Spleen (tissue), 11 donors: ENCODE data around the gene AKT1S1. TPM values are rescaled to one million over a fixed set of nuclear protein-coding genes. Genes with fewer than 3 reads are reported as not detected.
A peak's percentile ranks its signal among the peaks of the same experiment; 100 is the strongest.

ENCODE experiments used
- DNase-seq: peaks from one replicate; pipeline ENCODE4 v3.0.0-alpha.2; 2020
- H3K27ac ChIP-seq, 8 donors: fragments of 200-600 bp; sonication (generic) in 7 of 8; 1 replicate in 4 of 8; 2 replicates in 4 of 8; pipeline versions ENCODE4 v1.5.0 to v1.8.0; 2016 to 2021; ENCODE audit warnings: inconsistent platforms in 4 of 8, mild to moderate bottlenecking in 4 of 8, moderate library complexity in 1 of 8
- H3K27me3 ChIP-seq, 7 donors: fragments of 200-600 bp; sonication (generic) in 6 of 7; replicated peaks in 1 of 7; 1 replicate in 4 of 7; 2 replicates in 3 of 7; pipeline versions ENCODE4 v1.5.0 to v1.8.0; 2016 to 2021; ENCODE audit warnings: inconsistent platforms in 3 of 7, mild to moderate bottlenecking in 1 of 7
- H3K36me3 ChIP-seq, 6 donors: fragments of 200-600 bp; sonication (generic) in 5 of 6; 1 replicate in 4 of 6; 2 replicates in 2 of 6; pipeline versions ENCODE4 v1.5.0 to v1.8.0; 2016 to 2021; ENCODE audit warnings: inconsistent platforms in 2 of 6
- H3K4me1 ChIP-seq, 6 donors: fragments of 200-600 bp; sonication (generic) in 5 of 6; 1 replicate in 3 of 6; 2 replicates in 3 of 6; pipeline versions ENCODE4 v1.5.0 to v1.8.0; 2016 to 2021; ENCODE audit warnings: inconsistent platforms in 3 of 6
- H3K4me3 ChIP-seq, 8 donors: fragments of 200-600 bp; sonication (generic) in 7 of 8; 1 replicate in 4 of 8; 2 replicates in 4 of 8; pipeline versions ENCODE4 v1.5.0 to v1.8.0; 2016 to 2021; ENCODE audit warnings: inconsistent platforms in 4 of 8, mild to moderate bottlenecking in 4 of 8, moderate library complexity in 2 of 8
- H3K9me3 ChIP-seq, 8 donors: fragments of 200-600 bp; sonication (generic) in 7 of 8; 1 replicate in 4 of 8; 2 replicates in 4 of 8; pipeline versions ENCODE4 v1.5.0 to v1.8.0; 2016 to 2021; ENCODE audit warnings: inconsistent platforms in 4 of 8
- CTCF ChIP-seq, 11 experiments: fragments of 200-600 bp in 7 of 11; fragments of 450-650 bp in 4 of 11; sonication (generic) in 4 of 11; IDR thresholded peaks in 8 of 11; conservative IDR thresholded peaks in 3 of 11; 1 replicate in 7 of 11; 2 replicates in 4 of 11; pipeline versions ENCODE4 v1.4.0 to v1.8.0; 2016 to 2021; ENCODE audit warnings: antibody characterized with exemption in 11 of 11, inconsistent platforms in 4 of 11, mild to moderate bottlenecking in 1 of 11
- POLR2A ChIP-seq, 3 donors: fragments of 450-650 bp; IDR thresholded peaks; one replicate each; pipeline ENCODE4 v1.5.1; 2017; ENCODE audit warnings: antibody characterized with exemption in 3 of 3, mild to moderate bottlenecking in 1 of 3
- POLR2AphosphoS5 ChIP-seq, 3 donors: sonication (generic); formaldehyde crosslinking; IDR thresholded peaks; one replicate each; pipeline ENCODE4 v1.5.1; 2017; ENCODE audit warnings: antibody characterized with exemption in 3 of 3
- WGBS, 5 donors: extraction: QIAGEN DNeasy Blood & Tissue Kit in 3 of 5; methylation state at CpG; one replicate each; pipeline versions ENCODE4 v1.1.5 to v1.1.7; 2013 to 2018; 5-methylcytosine and 5-hydroxymethylcytosine counted together
- intact Hi-C: fragments of 100-400 bp; cut with DNase I; formaldehyde crosslinking; loops from one replicate; pipeline ENCODE4 v1.15.0; 2023; ENCODE audit warnings: low total_unique reads
- polyA plus RNA-seq, 3 donors: library from polyadenylated mRNA; stranded (reverse); fragments of 200-250 nt; gene quantifications; one replicate each; pipeline ENCODE4 v1.2.1, GENCODE V29; 2013
- total RNA-seq, 7 donors: library from RNA; depleted of rRNA in 3 of 7; stranded (reverse); fragments of >200 nt in 3 of 7; fragmentation: NEBNext Ultra II Directional in 4 of 7; extraction: Animal tissue kit (Norgen Biotek cat#: 25700) in 4 of 7; gene quantifications; one replicate each; pipeline versions ENCODE4 v1.1.0 to v1.2.1, GENCODE V29; 2016 to 2021
- donor health status: healthy with polysubstance abuse.
- donor health status: DM: no; HTN: no; CAD: no; lungs with moderate emphysema.
- donor health status: DM: no; HTN: no; CAD: no.
- donor health status: Bipolar disorder and iron deficiency.
- donor health status: healthy.
- donor health status: DM: no; HTN: no; CAD: no.
- donor health status: DM: yes; HTN: yes; CAD: no.

AKT1S1 gene
- total and polyA plus RNA-seq, 10 donors, result 8.7 to 27.8 (median 17.0) TPM

- WGBS, 5 donors, result 80 to 86% (median 83%) methylated on average over 22 to 25 of the region's 25 CpGs
- DNase-seq, result no peak
- H3K36me3 ChIP-seq, result peaks cover 0 to 87% (median 41%) of the 10 kb centered on the region in 6 donors
- H3K27ac ChIP-seq, result peak overlapping the region in 3 of 8 donors; percentile 15 to 60 (median 23)
- no peak overlapping the region for H3K4me3 ChIP-seq
- peaks cover 16 to 89% (median 55%) of the 10 kb centered on the region in 6 donors for H3K4me1 ChIP-seq
- intact Hi-C loops, result no loop called here
- no peaks in the 10 kb centered on the region for H3K9me3 ChIP-seq
- no peaks in the 10 kb centered on the region for H3K27me3 ChIP-seq
- TF ChIP-seq POLR2AphosphoS5 (IDR thresholded peaks at IDR 0.05) (no peak), POLR2A (IDR thresholded peaks at IDR 0.05) (no peak), CTCF (IDR thresholded peaks at IDR 0.05 in 8 of 11, conservative IDR thresholded peaks at IDR 0.05 in 3 of 11) (no peak)
Measured at GRCh38 chr19:49924004-49924880, 47.1 kb upstream of the AKT1S1 start.

DNA sequence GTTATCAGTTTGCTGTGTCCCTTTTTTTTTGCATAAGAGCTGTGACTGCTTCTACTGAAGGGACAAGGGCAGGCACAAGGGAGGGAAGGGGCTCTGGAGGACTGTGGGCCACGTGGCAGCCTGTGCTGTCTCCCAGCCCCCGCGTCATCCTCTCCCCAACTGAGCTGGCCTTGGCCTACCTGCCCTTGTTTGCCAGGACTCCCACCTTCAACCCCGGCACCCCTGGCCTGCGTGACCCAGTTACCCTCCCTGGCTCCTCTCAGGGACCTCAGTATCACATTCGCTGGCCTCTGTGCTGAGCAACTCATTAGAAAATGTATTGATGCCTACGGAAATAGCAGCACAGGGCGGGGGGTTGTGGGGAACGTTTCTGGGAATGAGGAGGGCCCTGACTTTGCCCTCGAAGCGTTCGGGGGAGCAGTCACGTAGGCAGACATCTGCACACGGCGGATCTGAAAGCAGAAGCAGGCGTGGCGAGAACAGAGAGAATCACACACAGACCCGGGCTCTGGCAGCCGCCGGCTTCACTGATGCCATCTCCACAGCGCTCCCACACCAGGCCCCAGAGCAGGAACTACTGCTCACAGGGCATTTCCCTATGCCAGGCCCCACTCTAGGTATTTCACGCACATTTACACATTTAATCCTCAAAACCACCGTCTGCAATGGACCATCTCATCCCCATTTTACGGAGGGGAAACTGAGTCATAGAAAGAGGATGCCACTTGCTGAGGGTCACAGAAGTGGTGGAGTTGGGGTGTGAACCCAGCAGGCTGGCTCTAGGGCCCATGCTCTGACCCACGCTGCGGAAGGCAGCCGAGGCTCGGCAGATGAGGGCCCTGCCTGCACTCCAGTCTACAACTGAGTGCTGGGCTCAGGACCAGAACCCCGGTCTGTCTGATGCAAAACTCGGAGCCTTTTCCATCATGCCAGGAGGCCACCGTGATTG is 46.2 kb upstream of the AKT1S1 start:
- DNase-seq, result no peak
- no peak overlapping the region for H3K4me3 ChIP-seq
- H3K9me3 ChIP-seq, result no peaks in the 10 kb centered on the region
- 82 to 92% (median 84%) methylated on average over 31 of the region's 31 CpGs for WGBS, 5 donors
- peaks cover 13 to 89% (median 50%) of the 10 kb centered on the region in 6 donors for H3K4me1 ChIP-seq
- TF ChIP-seq CTCF (IDR thresholded peaks at IDR 0.05 in 8 of 11, conservative IDR thresholded peaks at IDR 0.05 in 3 of 11) (no peak), POLR2AphosphoS5 (IDR thresholded peaks at IDR 0.05) (peak in 2 of 3 donors; percentile 18 to 51), POLR2A (IDR thresholded peaks at IDR 0.05) (no peak)
- intact Hi-C loops, result no loop called here
- H3K27ac ChIP-seq, result peak overlapping the region in 3 of 8 donors; percentile 15 to 60 (median 23)
- H3K27me3 ChIP-seq, result no peaks in the 10 kb centered on the region
- H3K36me3 ChIP-seq, result peaks cover 0 to 97% (median 43%) of the 10 kb centered on the region in 6 donors

DNA sequence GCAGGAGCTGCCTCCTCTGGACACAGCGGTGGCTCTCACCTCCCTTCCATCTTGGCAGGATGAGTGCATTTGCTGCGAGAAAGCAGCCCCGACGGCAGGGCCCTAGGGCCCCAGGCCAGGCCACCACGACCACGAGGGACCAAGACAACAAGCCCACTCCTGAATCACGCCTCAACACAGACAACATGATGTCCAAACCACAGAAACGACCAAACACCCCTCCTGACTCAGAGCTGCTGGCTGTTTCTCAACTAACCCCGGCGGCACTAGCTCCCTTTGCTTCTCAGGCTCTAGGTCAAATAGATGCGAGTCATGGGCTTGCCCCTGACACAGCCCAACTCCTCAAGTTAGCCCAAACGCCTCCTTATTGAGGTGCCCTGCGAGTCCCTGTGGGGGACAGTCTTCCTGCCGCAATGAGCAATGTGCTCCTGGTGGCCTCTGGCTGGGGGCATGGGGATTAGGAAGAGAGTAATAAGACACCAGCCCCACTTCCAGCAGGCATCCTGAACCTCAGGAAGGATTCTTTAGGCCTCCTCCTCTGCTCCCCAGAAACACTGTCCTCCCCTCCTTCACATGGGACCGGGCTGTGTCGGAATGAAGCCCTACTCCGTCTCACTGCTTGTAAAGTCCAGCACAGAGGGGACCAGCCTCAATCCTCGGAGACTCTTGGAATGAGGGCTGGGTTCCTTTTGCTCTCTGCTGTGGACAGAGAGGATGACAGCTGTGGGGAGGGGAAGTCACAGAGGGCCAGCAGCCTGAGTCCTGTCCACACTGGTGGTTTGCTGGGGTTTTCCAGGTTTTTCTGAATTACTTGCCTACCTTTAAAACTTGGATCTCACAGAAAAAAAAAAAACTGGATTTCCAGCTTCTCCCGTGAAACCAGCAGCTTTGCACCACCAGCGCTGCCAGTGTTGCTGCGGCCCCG is 45.0 kb upstream of the AKT1S1 start:
- Histone ChIP-seq H3K9me3 (no peaks in the 10 kb centered on the region), H3K4me3 (no peak overlapping the region), H3K36me3 (peaks cover 0 to 100% (median 51%) of the 10 kb centered on the region in 6 donors), H3K4me1 (peaks cover 2 to 89% (median 47%) of the 10 kb centered on the region in 6 donors), H3K27ac (no peak overlapping the region), H3K27me3 (no peaks in the 10 kb centered on the region)
- intact Hi-C loops, result no loop called here
- DNase-seq, result no peak
- 79 to 87% (median 82%) methylated on average over 22 of the region's 22 CpGs for WGBS, 5 donors
- TF ChIP-seq CTCF (IDR thresholded peaks at IDR 0.05 in 8 of 11, conservative IDR thresholded peaks at IDR 0.05 in 3 of 11), result no peak
- TF ChIP-seq POLR2AphosphoS5 (IDR thresholded peaks at IDR 0.05), result peak in 1 of 3 donors; percentile 16
- TF ChIP-seq POLR2A (IDR thresholded peaks at IDR 0.05), result no peak
